Measurements from ENCODE around the gene TTLL10. TPM values are rescaled to one million over a fixed set of nuclear protein-coding genes. Genes with fewer than 3 reads are reported as not detected.

The TTLL10 gene
- total and polyA plus RNA-seq, 2 of the 8 experiments (the other 6 are each of a cell fraction or from before 2014, with no cell fraction given): 1.1 to 1.7 TPM

DNA sequence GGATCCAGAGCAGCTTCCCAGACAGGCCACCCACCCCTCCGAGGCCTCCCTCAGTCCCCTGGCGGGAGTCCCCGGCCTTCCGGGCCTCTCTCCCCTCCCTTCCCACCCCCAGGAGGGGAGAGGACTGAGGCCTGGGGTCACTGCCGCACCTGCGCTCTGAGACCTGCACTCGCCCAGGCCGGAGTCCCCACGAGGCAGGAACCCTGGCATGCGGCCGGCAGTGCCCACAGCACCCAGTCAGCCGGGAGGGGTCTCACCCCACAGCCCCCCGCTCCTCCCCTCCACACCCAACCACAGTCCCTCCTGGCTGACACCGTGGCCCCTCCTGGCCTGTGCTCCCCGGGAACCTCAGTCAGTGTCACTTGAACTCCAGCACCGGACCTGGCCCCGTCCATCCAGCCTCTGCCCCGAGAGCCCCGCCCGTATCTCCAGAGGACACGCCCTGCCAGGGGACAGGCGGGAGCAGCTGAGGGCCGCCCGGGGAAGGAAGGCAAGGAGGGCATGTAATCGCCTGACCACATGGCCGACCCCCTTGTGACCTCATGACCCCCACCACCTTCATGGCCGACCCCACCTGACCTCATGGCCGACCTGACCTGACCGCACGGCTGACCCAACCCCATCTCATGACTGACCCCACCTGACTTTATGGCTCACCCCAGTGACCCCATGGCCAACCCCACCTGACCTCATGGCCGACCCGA is 28.7 kb upstream of the TTLL10 start:
- no peaks in the 10 kb centered on the region; a peak in 2 of 7 replicates for H3K27me3 ChIP-seq (replicated peaks in 1 of 4; ENCODE audit: control insufficient read depth in 3 of 4, extremely low read depth in 1 of 4, insufficient read depth in 3 of 4, low read length in 3 of 4)
- TF ChIP-seq SUZ12 (IDR thresholded peaks at IDR 0.05; ENCODE audit: low read length): no peak
- no peak for TF ChIP-seq CEBPB (IDR thresholded peaks at IDR 0.05; ENCODE audit: low read depth, low read length)
- TF ChIP-seq SIN3A (conservative IDR thresholded peaks at IDR 0.05 in 1 of 2, IDR thresholded peaks at IDR 0.05 in 1 of 2; ENCODE audit: low read depth in 1 of 2, low read length in 2 of 2): no peak
- TF ChIP-seq HDAC2 (IDR thresholded peaks at IDR 0.05; ENCODE audit: borderline replicate concordance in 1 of 2, low read depth in 2 of 2, low read length in 2 of 2): no peak
- TF ChIP-seq SAP30 (IDR thresholded peaks at IDR 0.05; ENCODE audit: insufficient read depth, insufficient replicate concordance, low read length): no peak
- no peak for TF ChIP-seq NRF1 (IDR thresholded peaks at IDR 0.05; ENCODE audit: low read depth, low read length)
- no peak for TF ChIP-seq SP1 (IDR thresholded peaks at IDR 0.05; ENCODE audit: low read depth, low read length)
- no peak for TF ChIP-seq EZH2 (IDR thresholded peaks at IDR 0.05; ENCODE audit: low read depth, low read length, severe bottlenecking)
- TF ChIP-seq RFX5 (IDR thresholded peaks at IDR 0.05; ENCODE audit: borderline replicate concordance, low read depth, low read length): no peak
- no peak overlapping the region for H3K23ac ChIP-seq (ENCODE audit: insufficient read length)
- no peak overlapping the region for H3K14ac ChIP-seq (ENCODE audit: insufficient read length)
- no peak overlapping the region for H3K9ac ChIP-seq (replicated peaks in 1 of 4; ENCODE audit: extremely low read depth in 1 of 4, low read depth in 3 of 4, low read length in 3 of 4)
- FAIRE-seq (no peak), DNase-seq (ENCODE audit: low read depth in 1 of 2, low spot score in 2 of 2) (no peak)
- peaks cover 0 to 12% (median 1%) of the 10 kb centered on the region in 4 experiments; a peak in 4 of 7 replicates for H3K4me1 ChIP-seq (replicated peaks in 1 of 4; ENCODE audit: control insufficient read depth in 3 of 4, insufficient read depth in 4 of 4, low read length in 3 of 4)
- peak overlapping the region; percentile 89 for H4K8ac ChIP-seq (ENCODE audit: extremely low read depth, insufficient read depth, low read length)
- no peaks in the 10 kb centered on the region for H3K79me1 ChIP-seq (ENCODE audit: low read depth, low read length)
- H2AK5ac ChIP-seq (ENCODE audit: low read depth, low read length): 0 out of 2 replicates have a peak overlapping the region, but pooled peaks have one; percentile 4
- no peaks in the 10 kb centered on the region for H3K79me2 ChIP-seq (ENCODE audit: control insufficient read depth in 1 of 2, insufficient read depth in 2 of 2, low read length in 2 of 2)
- H4K20me1 ChIP-seq (replicated peaks in 1 of 2; ENCODE audit: control insufficient read depth in 1 of 2, insufficient read depth in 2 of 2, low read length in 2 of 2): no peaks in the 10 kb centered on the region
- no peak overlapping the region for H2BK120ac ChIP-seq (replicated peaks; ENCODE audit: low read depth, low read length)
- H3K18ac ChIP-seq (ENCODE audit: extremely low read depth, low read length): peak overlapping the region; percentile 71; the same call in 1 of the 2 replicates
- no peak overlapping the region for H3K4me3 ChIP-seq (ENCODE audit: extremely low read depth in 1 of 4, insufficient read depth in 2 of 4, low read depth in 3 of 4, low read length in 4 of 4)
- no peaks in the 10 kb centered on the region for H3K23me2 ChIP-seq (ENCODE audit: low read depth, low read length)
- peak overlapping the region; percentile 60; the same call in 1 of the 2 replicates for H2BK12ac ChIP-seq (ENCODE audit: low read depth, low read length)
- H3K56ac ChIP-seq (replicated peaks; ENCODE audit: insufficient read length, low read depth, low read length): no peak overlapping the region
- H2AFZ ChIP-seq (ENCODE audit: low read length): no peak overlapping the region
- H2BK15ac ChIP-seq (ENCODE audit: low read length): no peak overlapping the region; the same call in 1 of the 2 replicates
- no peak overlapping the region for H2BK20ac ChIP-seq (ENCODE audit: low read length)
- peak overlapping the region; percentile 85 for H4K91ac ChIP-seq (replicated peaks; ENCODE audit: insufficient read length, low read length)
- peak overlapping the region; percentile 44; the same call in 1 of the 2 replicates for H2BK5ac ChIP-seq (ENCODE audit: low read depth, low read length)
- CTCF ChIA-PET (ENCODE audit: partially characterized antibody): interaction anchor here (1.1 to 1.5 kb wide), 2 partner anchors 18 to 155 kb away, joined by 3 to 6 read pairs; no protein-coding TSS in a partner anchor
- H3K36me3 ChIP-seq (ENCODE audit: control insufficient read depth in 2 of 4, insufficient read depth in 4 of 4, low read length in 3 of 4): no peaks in the 10 kb centered on the region
- no peaks in the 10 kb centered on the region for H3K9me3 ChIP-seq (ENCODE audit: insufficient read depth in 2 of 2, low read depth in 1 of 2, low read length in 1 of 2)
- H4K5ac ChIP-seq (ENCODE audit: insufficient read length, low read depth, low read length): no peak overlapping the region
- H3K4me2 ChIP-seq (ENCODE audit: insufficient read depth in 1 of 2, low read depth in 2 of 2, low read length in 2 of 2): no peak overlapping the region
- POLR2A ChIA-PET (ENCODE audit: partially characterized antibody): interaction anchor here (0.6 to 1.3 kb wide), 4 partner anchors 17 to 1181 kb away, joined by 3 read pairs; no protein-coding TSS in a partner anchor
- H3K27ac ChIP-seq (ENCODE audit: low read depth, low read length): no peak overlapping the region
- 87% methylated on average over 17 of the region's 32 CpGs; no CpG with 5 or more reads in 1 of the 2 experiments for WGBS, 2 experiments (ENCODE audit: extremely low coverage in 1 of 2, insufficient coverage in 1 of 2, insufficient read length in 1 of 2, insufficient replicate concordance in 2 of 2, low coverage in 1 of 2, low lambda C conversion rate in 2 of 2, missing lambda C conversion rate in 1 of 2)
- H3K4ac ChIP-seq (replicated peaks; ENCODE audit: insufficient read length, low read depth, low read length): no peak overlapping the region

Data from H1 (cell line).